NCI-H69 (cell line): Measurements from ENCODE around the gene LCNL1.

Source experiments
- DNase-seq: peaks from one replicate; lab custom pipeline; 2025; lab: John Stamatoyannopoulos, UW

The LCNL1 gene

GRCh38 chr9:136947028-136947891 lies 35.5 kb upstream of the LCNL1 start:
- DNase-seq = no peak

GRCh38 chr9:136947955-136948510 lies 34.8 kb upstream of the LCNL1 start:
- peak; percentile 34 for DNase-seq

GRCh38 chr9:136949239-136949816 lies 33.5 kb upstream of the LCNL1 start:
- DNase-seq = no peak

- DNase-seq = peak; percentile 98
These were observed 32.8 kb upstream of the LCNL1 start for GRCh38 chr9:136949817-136950655.

- DNase-seq = no peak
These were observed 32.0 kb upstream of the LCNL1 start for GRCh38 chr9:136950656-136951276.

GRCh38 chr9:136951541-136952320 lies 31.1 kb upstream of the LCNL1 start, which contains the start of gene LCN12:
TSS of gene LCN12 (plus strand) at chr9:136952273. CDS start at chr9:136952328, 55 bp downstream.
- DNase-seq = peak; percentile 37

- no peak for DNase-seq
These were observed 30.4 kb upstream of the LCNL1 start for GRCh38 chr9:136952321-136952850.

GRCh38 chr9:136952876-136953770 lies 29.7 kb upstream of the LCNL1 start:
- DNase-seq = no peak

GRCh38 chr9:136953771-136954269 lies 29.0 kb upstream of the LCNL1 start:
- no peak for DNase-seq

- DNase-seq = no peak
These were observed 28.3 kb upstream of the LCNL1 start for GRCh38 chr9:136954270-136955083.

GRCh38 chr9:136955202-136955942 lies 27.4 kb upstream of the LCNL1 start:
- DNase-seq = no peak

GRCh38 chr9:136955943-136956335 lies 26.9 kb upstream of the LCNL1 start:
- no peak for DNase-seq

GRCh38 chr9:136956604-136957003 lies 26.2 kb upstream of the LCNL1 start:
- DNase-seq = no peak

GRCh38 chr9:136957461-136957860 lies 25.3 kb upstream of the LCNL1 start:
- DNase-seq = no peak

GRCh38 chr9:136957901-136958300 lies 24.9 kb upstream of the LCNL1 start:
- no peak for DNase-seq

- DNase-seq = no peak
These were observed 24.3 kb upstream of the LCNL1 start for GRCh38 chr9:136958473-136958872.

GRCh38 chr9:136958898-136959850 lies 23.6 kb upstream of the LCNL1 start:
- DNase-seq = no peak
